Measurements from ENCODE around the gene PADI1. TPM values are rescaled to one million over a fixed set of nuclear protein-coding genes. Genes with fewer than 3 reads are reported as not detected.
A peak's percentile ranks its signal among the peaks of the same experiment; 100 is the strongest.

The PADI1 gene
- total RNA-seq, 1 donor from 2014 or later, result not detected

DNA sequence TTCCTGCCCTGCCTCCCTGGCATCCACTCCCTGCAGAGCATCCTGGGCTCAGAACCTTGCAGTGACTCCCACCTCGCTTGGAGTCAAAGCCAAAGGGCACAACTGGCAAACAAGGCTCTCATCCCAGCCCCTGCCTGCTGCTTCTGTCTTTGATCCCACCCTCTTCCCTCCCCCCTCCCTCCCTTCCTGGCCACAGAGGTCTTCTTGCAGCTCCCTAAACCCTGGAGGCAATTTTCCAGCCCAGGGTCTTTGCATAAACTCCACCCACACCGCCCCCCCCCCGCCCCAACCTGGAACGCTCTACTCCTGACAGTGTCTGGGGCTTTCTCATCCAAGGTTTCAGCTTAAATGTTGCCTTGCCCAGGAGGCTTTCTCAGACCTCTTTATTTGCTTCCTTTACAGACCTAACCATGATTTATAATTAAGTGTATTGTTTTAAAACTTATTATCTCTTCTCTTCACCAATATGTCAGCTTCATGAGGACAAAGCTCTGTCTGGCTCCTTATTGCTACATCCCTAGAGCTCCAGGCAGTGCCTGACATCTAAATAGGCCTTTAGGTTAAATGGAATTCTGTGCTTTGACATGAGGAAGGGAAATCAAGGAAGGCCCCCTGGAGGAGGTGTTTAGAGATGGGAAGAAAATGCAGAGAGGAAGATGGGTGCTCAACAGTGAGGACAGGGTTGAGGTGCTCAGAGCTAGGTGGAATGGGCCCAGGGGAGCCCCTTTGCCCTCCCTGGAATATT lies 37.7 kb upstream of the PADI1 start:
- Mint-ChIP-seq H3K9me3 (ENCODE audit: unreplicated experiment) (peaks cover 7% of the 10 kb centered on the region), H3K4me1 (ENCODE audit: low read depth, unreplicated experiment) (peaks cover 14% of the 10 kb centered on the region), H3K27ac (ENCODE audit: unreplicated experiment) (no peak overlapping the region), H3K27me3 (ENCODE audit: low read depth, unreplicated experiment) (peaks cover 25% of the 10 kb centered on the region), H3K36me3 (ENCODE audit: low read depth, unreplicated experiment) (no peaks in the 10 kb centered on the region), H3K4me3 (ENCODE audit: unreplicated experiment) (peak overlapping the region; percentile 37)
- Histone ChIP-seq H3K9me3 (ENCODE audit: insufficient read depth, low read depth, low read length) (no peaks in the 10 kb centered on the region), H3K36me3 (ENCODE audit: insufficient read depth, low read length) (no peaks in the 10 kb centered on the region), H3K4me1 (ENCODE audit: insufficient read depth, low read length) (peaks cover 29% of the 10 kb centered on the region), H3K9ac (ENCODE audit: low read length) (peak overlapping the region; percentile 68), H3K27me3 (ENCODE audit: insufficient read depth, low read length) (no peaks in the 10 kb centered on the region), H3K79me2 (ENCODE audit: insufficient read depth, low read length) (no peaks in the 10 kb centered on the region), H3K4me2 (ENCODE audit: low read length) (peak overlapping the region; percentile 77), H3K4me3 (ENCODE audit: insufficient read depth, low read depth, low read length) (no peak overlapping the region), H3K27ac (ENCODE audit: low read depth, low read length) (peak overlapping the region; percentile 89), H4K20me1 (ENCODE audit: insufficient read depth, low read length) (no peaks in the 10 kb centered on the region), H2AFZ (ENCODE audit: low read depth, low read length) (no peak overlapping the region)
- DNase-seq (ENCODE audit: low read depth) (no peak), FAIRE-seq (no peak)
- TF ChIP-seq EZH2 (IDR thresholded peaks at IDR 0.05; ENCODE audit: insufficient read depth, low read length), result no peak
- TF ChIP-seq, protein P1, sequence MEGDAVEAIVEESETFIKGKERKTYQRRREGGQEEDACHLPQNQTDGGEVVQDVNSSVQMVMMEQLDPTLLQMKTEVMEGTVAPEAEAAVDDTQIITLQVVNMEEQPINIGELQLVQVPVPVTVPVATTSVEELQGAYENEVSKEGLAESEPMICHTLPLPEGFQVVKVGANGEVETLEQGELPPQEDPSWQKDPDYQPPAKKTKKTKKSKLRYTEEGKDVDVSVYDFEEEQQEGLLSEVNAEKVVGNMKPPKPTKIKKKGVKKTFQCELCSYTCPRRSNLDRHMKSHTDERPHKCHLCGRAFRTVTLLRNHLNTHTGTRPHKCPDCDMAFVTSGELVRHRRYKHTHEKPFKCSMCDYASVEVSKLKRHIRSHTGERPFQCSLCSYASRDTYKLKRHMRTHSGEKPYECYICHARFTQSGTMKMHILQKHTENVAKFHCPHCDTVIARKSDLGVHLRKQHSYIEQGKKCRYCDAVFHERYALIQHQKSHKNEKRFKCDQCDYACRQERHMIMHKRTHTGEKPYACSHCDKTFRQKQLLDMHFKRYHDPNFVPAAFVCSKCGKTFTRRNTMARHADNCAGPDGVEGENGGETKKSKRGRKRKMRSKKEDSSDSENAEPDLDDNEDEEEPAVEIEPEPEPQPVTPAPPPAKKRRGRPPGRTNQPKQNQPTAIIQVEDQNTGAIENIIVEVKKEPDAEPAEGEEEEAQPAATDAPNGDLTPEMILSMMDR (IDR thresholded peaks at IDR 0.05; ENCODE audit: insufficient read depth, low read depth, low read length), result no peak

DNA sequence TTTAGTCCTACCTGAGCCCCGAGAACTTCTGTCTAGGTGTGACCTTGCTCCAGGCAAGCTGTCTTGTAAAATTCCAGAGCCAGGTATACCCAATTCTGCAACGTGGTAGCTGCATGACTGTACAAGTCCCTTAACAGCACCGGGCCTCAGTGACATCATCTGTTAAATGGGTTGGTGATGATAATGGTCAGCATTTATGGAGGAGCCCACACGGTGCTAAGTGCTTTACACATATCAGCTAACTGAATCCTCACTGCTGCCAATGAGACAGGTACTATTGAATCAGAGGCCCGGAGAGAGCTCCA lies 37.2 kb upstream of the PADI1 start:
- Mint-ChIP-seq H3K27ac (ENCODE audit: unreplicated experiment) (no peak overlapping the region), H3K4me3 (ENCODE audit: unreplicated experiment) (no peak overlapping the region), H3K27me3 (ENCODE audit: low read depth, unreplicated experiment) (peaks cover 25% of the 10 kb centered on the region), H3K36me3 (ENCODE audit: low read depth, unreplicated experiment) (no peaks in the 10 kb centered on the region), H3K9me3 (ENCODE audit: unreplicated experiment) (peaks cover 7% of the 10 kb centered on the region), H3K4me1 (ENCODE audit: low read depth, unreplicated experiment) (peaks cover 14% of the 10 kb centered on the region)
- Histone ChIP-seq H3K9me3 (ENCODE audit: insufficient read depth, low read depth, low read length) (no peaks in the 10 kb centered on the region), H3K27me3 (ENCODE audit: insufficient read depth, low read length) (no peaks in the 10 kb centered on the region), H3K4me3 (ENCODE audit: insufficient read depth, low read depth, low read length) (no peak overlapping the region), H3K4me1 (ENCODE audit: insufficient read depth, low read length) (peaks cover 29% of the 10 kb centered on the region), H3K27ac (ENCODE audit: low read depth, low read length) (peak overlapping the region; percentile 89), H3K9ac (ENCODE audit: low read length) (peak overlapping the region; percentile 68), H3K4me2 (ENCODE audit: low read length) (peak overlapping the region; percentile 77), H3K79me2 (ENCODE audit: insufficient read depth, low read length) (no peaks in the 10 kb centered on the region), H2AFZ (ENCODE audit: low read depth, low read length) (no peak overlapping the region), H3K36me3 (ENCODE audit: insufficient read depth, low read length) (no peaks in the 10 kb centered on the region), H4K20me1 (ENCODE audit: insufficient read depth, low read length) (no peaks in the 10 kb centered on the region)
- DNase-seq (ENCODE audit: low read depth) (no peak), FAIRE-seq (no peak)
- TF ChIP-seq EZH2 (IDR thresholded peaks at IDR 0.05; ENCODE audit: insufficient read depth, low read length), result no peak
- TF ChIP-seq, protein P1 (IDR thresholded peaks at IDR 0.05; ENCODE audit: insufficient read depth, low read depth, low read length), result no peak
